VCaP (cell line): Measurements from ENCODE around the gene MACO1.

Experiments used
- H3K27ac ChIP-seq: fragments of 450-650 bp; 2 replicates; pipeline ENCODE4 v1.5.1; 2017
- TF ChIP-seq, protein P1 (sequence below): fragments of 450-650 bp; conservative IDR thresholded peaks from 2 replicates; pipeline ENCODE4 v1.5.1; 2017; ENCODE audit warnings: mild to moderate bottlenecking, moderate library complexity

MACO1 gene

DNA sequence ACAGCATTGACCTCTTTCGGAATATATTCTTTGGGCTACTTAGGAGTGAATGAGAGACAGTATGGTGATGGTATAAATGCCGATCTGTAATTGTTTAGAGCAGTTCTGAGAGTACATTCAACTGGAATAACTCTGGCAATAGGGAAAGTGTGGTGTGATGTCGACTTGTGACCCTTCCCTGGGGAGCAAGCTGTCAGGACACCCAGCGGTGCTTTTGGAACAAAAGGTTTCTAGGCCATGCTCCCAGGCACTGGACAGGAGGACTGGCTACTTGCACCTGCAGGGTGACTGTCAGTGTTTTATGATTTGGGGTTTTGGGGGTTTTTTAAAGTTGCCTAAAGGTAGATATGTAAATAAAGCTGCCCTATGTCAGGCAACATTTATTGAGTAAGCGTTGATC lies 50.9 kb downstream of the MACO1 start:
- TF ChIP-seq, protein P1, sequence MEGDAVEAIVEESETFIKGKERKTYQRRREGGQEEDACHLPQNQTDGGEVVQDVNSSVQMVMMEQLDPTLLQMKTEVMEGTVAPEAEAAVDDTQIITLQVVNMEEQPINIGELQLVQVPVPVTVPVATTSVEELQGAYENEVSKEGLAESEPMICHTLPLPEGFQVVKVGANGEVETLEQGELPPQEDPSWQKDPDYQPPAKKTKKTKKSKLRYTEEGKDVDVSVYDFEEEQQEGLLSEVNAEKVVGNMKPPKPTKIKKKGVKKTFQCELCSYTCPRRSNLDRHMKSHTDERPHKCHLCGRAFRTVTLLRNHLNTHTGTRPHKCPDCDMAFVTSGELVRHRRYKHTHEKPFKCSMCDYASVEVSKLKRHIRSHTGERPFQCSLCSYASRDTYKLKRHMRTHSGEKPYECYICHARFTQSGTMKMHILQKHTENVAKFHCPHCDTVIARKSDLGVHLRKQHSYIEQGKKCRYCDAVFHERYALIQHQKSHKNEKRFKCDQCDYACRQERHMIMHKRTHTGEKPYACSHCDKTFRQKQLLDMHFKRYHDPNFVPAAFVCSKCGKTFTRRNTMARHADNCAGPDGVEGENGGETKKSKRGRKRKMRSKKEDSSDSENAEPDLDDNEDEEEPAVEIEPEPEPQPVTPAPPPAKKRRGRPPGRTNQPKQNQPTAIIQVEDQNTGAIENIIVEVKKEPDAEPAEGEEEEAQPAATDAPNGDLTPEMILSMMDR: no peak
- peak overlapping the region; percentile 89 for H3K27ac ChIP-seq

DNA sequence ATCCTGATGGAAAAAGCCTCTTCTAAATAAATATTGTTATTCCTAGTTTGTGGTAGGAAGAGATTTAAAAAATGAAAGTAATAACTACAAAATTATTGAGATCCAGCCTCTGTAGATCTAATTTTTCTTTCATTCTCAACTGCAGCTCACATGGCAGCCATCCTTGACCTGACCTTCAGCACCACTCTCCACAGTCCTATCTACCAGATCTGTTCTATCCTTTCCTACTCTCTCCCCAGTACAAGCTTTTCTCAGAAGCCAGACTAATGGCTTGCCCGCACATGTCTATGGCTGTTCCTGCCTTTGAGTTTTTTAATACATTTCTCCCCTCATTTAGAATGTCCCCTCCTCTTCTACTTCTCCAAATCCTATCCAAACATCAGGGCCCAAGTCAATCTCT lies 51.5 kb downstream of the MACO1 start:
- peak overlapping the region; percentile 89 for H3K27ac ChIP-seq
- TF ChIP-seq, protein P1: no peak

- H3K27ac ChIP-seq: peak overlapping the region; percentile 89
- TF ChIP-seq, protein P1: no peak
These were observed 53.4 kb downstream of the MACO1 start for GRCh38 chr1:25484096-25484495.

DNA sequence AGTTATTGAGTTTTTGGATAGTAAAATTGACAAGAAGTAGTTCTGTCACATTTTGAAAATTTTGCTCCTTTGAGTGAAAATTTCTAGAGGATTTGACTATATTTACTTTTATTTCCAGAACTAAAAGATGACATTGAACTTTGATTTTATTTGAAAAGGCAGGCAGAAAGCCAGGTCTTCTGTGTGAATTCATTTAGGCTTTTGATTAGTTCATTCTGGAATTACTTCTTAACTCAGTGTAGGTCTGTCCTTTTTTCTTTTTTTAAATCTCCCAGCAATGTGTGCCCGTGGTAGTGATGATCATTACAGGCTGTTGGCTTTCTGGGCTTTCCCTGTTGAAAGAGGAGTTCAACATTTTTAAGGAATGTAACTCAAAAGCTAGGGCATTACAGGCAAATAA lies 53.8 kb downstream of the MACO1 start:
- TF ChIP-seq, protein P1: no peak
- H3K27ac ChIP-seq: peak overlapping the region; percentile 89

- TF ChIP-seq, protein P1: no peak
- peak overlapping the region; percentile 89 for H3K27ac ChIP-seq
These were observed 55.1 kb downstream of the MACO1 start for GRCh38 chr1:25485536-25486411.

- H3K27ac ChIP-seq: peak overlapping the region; percentile 89; the same call in 1 of the 2 replicates
These were observed 55.9 kb downstream of the MACO1 start for GRCh38 chr1:25486602-25487001.

GRCh38 chr1:25487628-25488027 lies 56.9 kb downstream of the MACO1 start:
- no peak overlapping the region for H3K27ac ChIP-seq
- TF ChIP-seq, protein P1: peak; percentile 39; the same call in 1 of the 2 replicates

More at GRCh38 chr1:25486602-25487001, 55.9 kb downstream of the MACO1 start:
- TF ChIP-seq, protein P1: 0 out of 2 replicates have a peak, but pooled peaks have one; percentile 7
